K562 (cell line): ENCODE data around the gene CCT3. TPM values are rescaled to one million over a fixed set of nuclear protein-coding genes. Genes with fewer than 3 reads are reported as not detected.
A peak's percentile ranks its signal among the peaks of the same experiment; 100 is the strongest.

Experiments
- CBX3 ChIP-seq, 2 experiments: IDR thresholded peaks; 1 replicate in 1 of 2; 2 replicates in 1 of 2; pipeline ENCODE4 v1.6.1; 2012; ENCODE audit warnings: inconsistent platforms in 2 of 2, low read length in 2 of 2, borderline replicate concordance in 1 of 2, control low read depth in 1 of 2
- EHMT2 ChIP-seq: fragments of 450-650 bp; IDR thresholded peaks from 2 replicates; pipeline ENCODE4 v1.6.1; 2018; ENCODE audit warnings: antibody characterized with exemption
- ETV5 ChIP-seq: sonication (generic); formaldehyde crosslinking; IDR thresholded peaks from 2 replicates; pipeline ENCODE4 v1.4.0; 2020; ENCODE audit warnings: low read depth, mild to moderate bottlenecking, missing genetic modification reagents
- FOXP1 ChIP-seq: sonication (generic); formaldehyde crosslinking; IDR thresholded peaks from 2 replicates; pipeline ENCODE4 v1.8.0; 2022; ENCODE audit warnings: mild to moderate bottlenecking, missing genetic modification reagents
- HMGXB4 ChIP-seq: sonication (generic); formaldehyde crosslinking; IDR thresholded peaks from 2 replicates; pipeline ENCODE4 v1.8.1; 2023; ENCODE audit warnings: mild to moderate bottlenecking, missing genetic modification reagents
- KLF6 ChIP-seq: fragments of 250-450 bp; sonication (Bioruptor Pico); IDR thresholded peaks from 2 replicates; pipeline ENCODE4 v1.4.0; 2020; ENCODE audit warnings: mild to moderate bottlenecking, moderate library complexity, borderline replicate concordance
- L3MBTL2 ChIP-seq: fragments of 450-650 bp; IDR thresholded peaks from 2 replicates; pipeline ENCODE4 v1.6.1; 2016; ENCODE audit warnings: mild to moderate bottlenecking, moderate library complexity
- LARP7 ChIP-seq: fragments of 450-650 bp; IDR thresholded peaks from 2 replicates; pipeline ENCODE4 v1.6.1; 2016
- NR2C1 ChIP-seq, 2 experiments: fragments of 450-650 bp; IDR thresholded peaks; 2 replicates each; pipeline ENCODE4 v1.6.1; 2017; ENCODE audit warnings: mild to moderate bottlenecking in 2 of 2, antibody characterized with exemption in 1 of 2, inconsistent platforms in 1 of 2, missing compliant biosample characterization in 1 of 2, missing genetic modification characterization in 1 of 2
- PKNOX1 ChIP-seq: fragments of 450-650 bp; IDR thresholded peaks from 2 replicates; pipeline ENCODE4 v1.6.1; 2016
- POLR2B ChIP-seq: fragments of 450-650 bp; IDR thresholded peaks from 2 replicates; pipeline ENCODE4 v1.6.1; 2018; ENCODE audit warnings: low read depth; ENCODE audit not compliant: partially characterized antibody
- SIN3A ChIP-seq, 2 experiments: fragments of 150-350 bp in 1 of 2; IDR thresholded peaks; 2 replicates each; pipeline ENCODE4 v1.6.1; 2011 to 2016; ENCODE audit warnings: borderline replicate concordance in 2 of 2, low read depth in 2 of 2, low read length in 2 of 2, mild to moderate bottlenecking in 2 of 2, moderate library complexity in 2 of 2; ENCODE audit not compliant: control insufficient read depth in 1 of 2
- ZBTB26 ChIP-seq: fragments of 450-650 bp; formaldehyde crosslinking; IDR thresholded peaks from 2 replicates; pipeline ENCODE4 v1.4.0; 2022; ENCODE audit warnings: missing genetic modification characterization
- ZNF507 ChIP-seq: conservative IDR thresholded peaks from 2 replicates; pipeline ENCODE4 v1.6.1; 2017; ENCODE audit warnings: missing genetic modification characterization, missing compliant biosample characterization
- ZNF561 ChIP-seq: fragments of 450-650 bp; formaldehyde crosslinking; conservative IDR thresholded peaks from 2 replicates; pipeline ENCODE4 v1.4.0; 2020; ENCODE audit warnings: mild to moderate bottlenecking, moderate library complexity
- polyA plus RNA-seq, 8 experiments: library from polyadenylated mRNA; depleted of rRNA in 4 of 8; stranded (reverse) in 5 of 8; unstranded in 3 of 8; fragments of >200 nt; fragmentation: Nextera tagmentation in 2 of 8; fragmentation: Illumina TruSeq in 1 of 8; extraction: Ambion mirVana in 2 of 8; extraction: Trizol in 1 of 8; gene quantifications; 2 replicates each; pipeline versions ENCODE4 v1.2.1 to v1.2.3, GENCODE V29; 2011 to 2014; ENCODE audit warnings: inconsistent platforms in 1 of 8, missing spikeins in 1 of 8
- total RNA-seq, 7 experiments: library from RNA; depleted of rRNA in 6 of 7; stranded (reverse); fragments of >200 nt in 6 of 7; fragmentation: Illumina TruSeq in 2 of 7; extraction: Trizol in 2 of 7; gene quantifications; 2 replicates each; pipeline versions ENCODE4 v1.2.1 to v1.2.3, GENCODE V29; 2011 to 2021; ENCODE audit warnings: low replicate concordance in 1 of 7

The CCT3 gene
- total and polyA plus RNA-seq, 9 of the 15 experiments (the other 6 are each of a cell fraction or from before 2014, with no cell fraction given): 475 to 1,167 (median 610) TPM

GRCh38 chr1:156338180-156338976 lies at the start of gene CCT3, which contains the start of gene TSACC (continued):
- peak; percentile 100 for TF ChIP-seq PKNOX1
- TF ChIP-seq ZBTB26 (CRISPR knock-in tag): no peak
- no peak; the same call in 1 of the 2 replicates for TF ChIP-seq KLF6 (CRISPR knock-in tag)
- TF ChIP-seq SIN3A (IDR thresholded peaks at IDR 0.05; ENCODE audit: borderline replicate concordance in 2 of 2, control insufficient read depth in 1 of 2, low read depth in 2 of 2, low read length in 2 of 2): peak; percentile 23 to 74; a peak in 1 of 4 replicates
- no peak for TF ChIP-seq LARP7
- peak; percentile 60; the same call in 1 of the 2 replicates for TF ChIP-seq ETV5 (CRISPR knock-in tag)
- peak; percentile 72 for TF ChIP-seq POLR2B
- peak; percentile 66 for TF ChIP-seq NR2C1 (IDR thresholded peaks at IDR 0.05)
- peak; percentile 84 for TF ChIP-seq NR2C1 (tag; IDR thresholded peaks at IDR 0.05)
- no peak for TF ChIP-seq ZNF507 (tag)
- TF ChIP-seq HMGXB4 (CRISPR knock-in tag): 0 out of 2 replicates have a peak, but pooled peaks have one; percentile 69
- peak; percentile 84 for TF ChIP-seq L3MBTL2
- TF ChIP-seq FOXP1 (CRISPR knock-in tag): 0 out of 2 replicates have a peak, but pooled peaks have one; percentile 16
- no peak for TF ChIP-seq ZNF561 (CRISPR knock-in tag)
- no peak for TF ChIP-seq EHMT2
- TF ChIP-seq CBX3 (IDR thresholded peaks at IDR 0.05; ENCODE audit: borderline replicate concordance in 1 of 2, low read length in 2 of 2): peak in 1 of 2 experiments; percentile 13; a peak in 1 of 3 replicates
- TF ChIP-seq, all 486 proteins: peak for 116
